Measurements from ENCODE around the gene CD8B2.
"Not testable (repeated sequence)": the region's sequence is repeated elsewhere in the genome, so short reads cannot be mapped to it uniquely, and the experiment has no call there.

Gene CD8B2

DNA sequence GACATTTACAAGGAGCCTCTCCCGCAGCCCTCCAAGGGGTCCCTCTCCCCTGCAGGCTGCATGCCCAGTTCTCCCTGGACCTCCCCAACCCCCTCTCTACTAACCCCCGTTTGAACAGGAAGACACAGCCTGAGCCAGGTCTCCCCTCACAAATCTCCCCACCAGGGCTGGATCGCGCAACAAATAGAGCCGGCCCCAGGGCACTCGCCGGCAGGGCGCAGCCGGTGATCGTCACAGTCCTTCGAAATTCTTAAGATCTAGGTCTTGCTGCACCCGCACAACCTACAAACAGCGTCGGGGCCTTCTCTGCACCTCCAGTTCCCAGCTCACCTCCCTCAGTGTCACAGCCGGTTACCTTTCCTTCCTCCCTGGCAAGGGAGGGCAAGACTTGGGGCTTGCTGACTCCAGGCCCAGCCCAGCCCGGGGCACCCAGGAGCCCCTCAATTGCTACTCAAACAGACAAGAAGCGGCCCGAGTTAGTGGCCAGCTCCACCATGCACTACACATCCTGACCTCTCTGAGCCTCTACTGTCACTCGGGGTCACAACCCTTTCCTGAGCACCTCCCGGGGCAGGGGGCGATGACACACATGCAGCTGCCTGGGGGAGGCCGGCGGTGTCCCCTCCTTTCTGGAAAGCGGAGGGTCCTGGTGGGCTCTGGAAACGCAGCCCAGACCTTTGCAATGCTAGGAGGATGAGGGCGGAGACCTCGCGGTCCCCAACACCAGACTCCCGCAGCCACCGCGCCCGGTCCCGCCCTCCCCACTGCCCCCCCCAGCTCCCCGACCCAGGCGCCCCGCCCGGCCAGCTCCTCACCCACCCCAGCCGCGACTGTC is at the start of gene CD8B2:
CD8B2 (plus strand) TSS at position 814 of the 835 bp plus-strand sequence. CDS start 63 bp downstream, outside the sequence.
- H3K4me3 Mint-ChIP-seq; DNase-seq; ATAC-seq (replicated peaks); H3K27ac Mint-ChIP-seq; H3K4me1 Mint-ChIP-seq; H3K36me3 Mint-ChIP-seq; H3K9me3 Mint-ChIP-seq: not testable (repeated sequence)
- peaks cover 7 to 21% of the 10 kb centered on the region in 2 donors for H3K27me3 Mint-ChIP-seq

DNA sequence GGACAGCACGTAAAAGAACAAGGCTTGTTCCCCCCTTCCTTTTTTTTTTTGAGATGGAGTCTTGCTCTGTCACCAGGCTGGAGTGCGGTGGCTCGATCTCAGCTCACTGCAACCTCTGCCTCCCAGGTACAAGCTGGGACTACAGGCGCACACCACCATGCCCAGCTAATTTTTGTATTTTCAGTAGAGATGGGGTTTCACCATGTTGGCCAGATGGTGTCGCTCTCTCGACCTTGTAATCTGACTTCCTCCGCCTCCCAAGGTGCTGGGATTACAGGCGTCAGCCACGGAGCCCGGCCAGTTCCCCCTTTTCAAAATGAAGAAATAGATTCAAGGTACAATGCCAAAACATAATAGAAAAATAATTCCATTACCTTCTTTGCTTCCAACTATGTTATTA is 25.3 kb upstream of the CD8B2 start:
- H3K4me1 Mint-ChIP-seq, H3K4me3 Mint-ChIP-seq, H3K27me3 Mint-ChIP-seq, H3K9me3 Mint-ChIP-seq, H3K27ac Mint-ChIP-seq, DNase-seq, H3K36me3 Mint-ChIP-seq: not testable (repeated sequence)
- ATAC-seq (replicated peaks) = peak in 1 of 2 donors; percentile 64

DNA sequence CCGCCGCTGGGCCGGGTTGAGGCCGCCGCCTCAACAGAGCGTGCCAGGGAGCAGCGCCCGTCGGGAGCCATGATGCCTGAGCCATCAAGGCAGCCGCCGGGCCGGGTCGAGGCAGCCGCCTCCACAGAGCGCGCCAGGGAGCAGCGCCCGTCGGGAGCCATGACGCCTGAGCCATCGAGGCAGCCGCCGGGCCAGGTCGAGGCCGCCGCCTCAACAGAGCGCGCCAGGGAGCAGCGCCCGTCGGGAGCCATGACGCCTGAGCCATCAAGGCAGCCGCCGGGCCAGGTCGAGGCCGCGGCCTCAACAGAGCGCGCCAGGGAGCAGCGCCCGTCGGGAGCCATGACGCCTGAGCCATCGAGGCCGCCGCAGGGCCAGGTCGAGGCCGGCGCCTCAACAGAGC is 19.6 kb upstream of the CD8B2 start:
- not testable (repeated sequence) for ATAC-seq (replicated peaks); H3K9me3 Mint-ChIP-seq; DNase-seq; H3K36me3 Mint-ChIP-seq; H3K27me3 Mint-ChIP-seq; H3K4me3 Mint-ChIP-seq; H3K4me1 Mint-ChIP-seq; H3K27ac Mint-ChIP-seq

DNA sequence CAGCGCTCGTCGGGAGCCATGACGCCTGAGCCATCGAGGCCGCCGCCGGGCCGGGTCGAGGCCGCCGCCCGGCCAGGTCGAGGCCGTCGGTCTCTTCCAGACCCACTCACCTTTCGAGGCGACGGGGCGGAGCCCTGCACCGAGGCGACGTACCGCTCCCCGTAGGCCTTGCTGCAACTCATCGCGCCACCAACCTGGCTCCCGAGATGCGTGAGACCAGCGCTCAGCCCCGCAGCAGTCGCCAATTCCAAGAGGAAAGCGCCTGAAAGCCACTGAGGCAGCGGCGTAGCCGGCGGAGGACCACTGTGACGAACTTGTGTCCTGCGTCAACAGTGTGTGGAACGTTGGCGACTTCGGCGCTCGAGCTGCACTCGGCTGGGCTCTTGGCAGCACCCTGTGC is 19.1 kb upstream of the CD8B2 start, which contains the start of gene RGPD3:
RGPD3 (minus strand) TSS at position 307 of the 400 bp plus-strand sequence; CDS start at position 182, 125 bp downstream.
- ATAC-seq (replicated peaks); H3K27me3 Mint-ChIP-seq; H3K4me1 Mint-ChIP-seq; DNase-seq; H3K36me3 Mint-ChIP-seq; H3K4me3 Mint-ChIP-seq; H3K9me3 Mint-ChIP-seq; H3K27ac Mint-ChIP-seq: not testable (repeated sequence)

DNA sequence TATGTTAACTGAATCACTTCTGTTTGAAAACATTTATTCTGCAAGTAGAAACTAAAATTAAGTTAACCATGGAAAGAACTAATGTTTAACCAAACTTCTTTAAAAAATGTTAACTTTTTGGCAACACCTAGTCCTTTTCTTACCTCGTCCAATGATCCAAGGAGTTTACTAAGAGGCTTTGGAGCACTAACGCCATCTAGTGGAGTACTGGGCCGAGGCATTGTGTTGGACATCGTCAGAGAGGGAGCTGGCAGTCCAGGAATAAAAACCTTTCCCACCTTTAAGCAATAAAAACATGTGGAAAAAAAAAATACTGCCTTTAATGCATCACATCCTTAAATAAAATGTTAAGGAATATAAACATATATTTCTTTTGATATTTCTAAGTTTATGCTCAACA is 16.5 kb upstream of the CD8B2 start:
- ATAC-seq (replicated peaks) = peak in 1 of 2 donors; percentile 57
- DNase-seq = not testable (repeated sequence)

DNA sequence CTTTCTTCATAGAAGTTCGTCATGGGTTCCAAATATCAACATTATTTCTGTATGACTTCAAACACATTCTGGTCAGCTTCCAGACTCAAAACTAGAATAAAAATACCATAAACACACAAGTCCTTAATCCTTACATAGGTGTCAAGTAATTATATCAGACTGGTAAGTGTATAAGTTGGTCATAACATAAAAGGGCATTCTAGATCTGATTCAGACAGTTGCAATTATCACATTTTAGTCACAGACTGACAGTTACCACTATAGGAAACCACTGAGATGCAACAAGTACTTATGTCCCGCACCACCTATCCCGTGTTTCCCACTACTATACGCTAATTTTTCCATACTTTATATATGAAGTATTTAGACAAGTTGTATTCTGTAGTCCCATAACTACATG is 9.5 kb upstream of the CD8B2 start:
- ATAC-seq (replicated peaks); H3K4me3 Mint-ChIP-seq; DNase-seq; H3K27me3 Mint-ChIP-seq; H3K9me3 Mint-ChIP-seq; H3K36me3 Mint-ChIP-seq; H3K27ac Mint-ChIP-seq; H3K4me1 Mint-ChIP-seq: not testable (repeated sequence)

More for the DNA sequence above, 16.5 kb upstream of the CD8B2 start:
- H3K36me3 Mint-ChIP-seq, H3K4me3 Mint-ChIP-seq, H3K9me3 Mint-ChIP-seq, H3K27ac Mint-ChIP-seq, H3K4me1 Mint-ChIP-seq: not testable (repeated sequence)
- H3K27me3 Mint-ChIP-seq = peaks cover 0 to 11% of the 10 kb centered on the region in 2 donors

DNA sequence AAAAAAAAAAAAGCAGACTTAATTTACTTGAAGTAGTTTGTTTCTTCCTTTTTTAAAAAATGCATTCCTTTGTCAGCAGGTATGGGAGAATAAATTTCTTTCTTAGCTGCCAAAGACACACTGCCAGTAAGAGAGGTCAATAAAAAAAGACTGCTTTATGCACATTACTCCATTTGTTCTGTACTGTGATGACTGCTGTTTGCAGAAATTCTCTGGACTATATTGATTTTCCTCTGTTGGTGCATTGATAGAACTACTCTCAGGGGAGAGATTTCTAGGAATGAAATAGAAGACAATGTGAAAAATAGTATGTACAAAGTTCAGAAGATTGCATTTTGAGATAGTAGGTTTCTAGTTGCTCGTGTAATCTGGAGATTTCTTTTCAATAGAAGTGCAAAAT is 7.6 kb upstream of the CD8B2 start:
- H3K27ac Mint-ChIP-seq; ATAC-seq (replicated peaks); H3K36me3 Mint-ChIP-seq; H3K4me1 Mint-ChIP-seq; H3K4me3 Mint-ChIP-seq; H3K9me3 Mint-ChIP-seq; DNase-seq; H3K27me3 Mint-ChIP-seq: not testable (repeated sequence)

DNA sequence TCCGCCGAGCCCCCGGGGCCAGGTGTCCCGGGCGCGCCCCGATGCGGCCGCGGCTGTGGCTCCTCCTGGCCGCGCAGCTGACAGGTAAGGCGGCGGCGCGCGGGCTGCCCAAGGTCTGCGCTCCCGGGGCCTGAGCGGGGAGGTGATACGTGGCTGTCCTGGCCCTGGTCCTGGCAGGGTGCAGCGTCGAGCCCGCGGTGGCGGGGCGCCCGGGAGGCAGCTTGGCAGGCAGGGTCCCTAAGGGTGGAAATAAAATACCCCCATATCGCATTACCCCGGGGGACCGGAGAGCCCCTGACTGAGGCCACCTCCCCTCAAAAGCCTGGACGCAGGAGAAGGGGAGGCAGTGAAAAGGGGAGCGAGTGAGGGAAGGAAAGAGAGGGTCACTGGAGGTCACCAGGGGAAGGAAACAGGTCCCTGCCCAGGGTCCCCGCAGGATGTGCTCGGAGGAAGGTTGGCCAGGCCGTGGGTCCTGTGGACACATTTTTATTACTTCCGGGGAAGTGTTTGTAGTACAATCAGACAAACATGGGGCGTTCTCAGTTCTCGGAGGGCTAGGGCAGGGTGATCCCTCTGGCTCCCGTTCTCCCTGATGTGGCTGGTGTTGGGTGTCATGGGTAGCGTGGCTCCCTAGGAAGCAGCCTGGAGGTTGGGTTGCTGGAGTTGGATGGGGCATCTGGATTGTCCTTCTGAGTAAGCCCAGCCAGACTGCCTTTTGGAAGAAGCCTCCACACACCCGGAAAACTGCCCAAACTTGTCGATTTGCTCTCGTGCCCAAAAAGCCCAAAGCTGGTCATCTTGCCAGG is 425 bp downstream of the CD8B2 start:
- DNase-seq, H3K27ac Mint-ChIP-seq, H3K4me1 Mint-ChIP-seq, H3K9me3 Mint-ChIP-seq, H3K36me3 Mint-ChIP-seq, H3K4me3 Mint-ChIP-seq: not testable (repeated sequence)
- peak in 1 of 2 donors; percentile 14 for ATAC-seq (replicated peaks)
- H3K27me3 Mint-ChIP-seq = peaks cover 7 to 21% of the 10 kb centered on the region in 2 donors

DNA sequence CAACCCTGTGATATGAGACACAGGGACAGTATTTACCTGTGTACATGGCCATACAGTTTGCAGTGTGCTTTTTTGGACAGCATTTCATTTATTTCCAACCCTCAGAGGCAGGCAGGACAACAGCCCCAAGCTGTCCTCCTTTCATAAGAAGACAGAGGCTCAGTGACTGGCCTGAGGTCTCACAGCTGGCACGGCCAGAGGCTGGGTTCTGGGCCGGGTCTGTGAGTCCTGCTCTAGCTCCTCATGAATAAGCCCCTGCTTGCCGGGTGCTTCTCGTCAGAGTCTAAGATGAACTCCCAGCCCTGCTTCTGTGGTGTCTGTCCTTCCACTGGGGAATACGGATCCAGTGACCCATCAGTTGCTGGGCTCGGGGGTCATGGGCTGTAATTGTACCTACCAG is 2.5 kb downstream of the CD8B2 start:
- not testable (repeated sequence) for H3K27ac Mint-ChIP-seq; H3K4me1 Mint-ChIP-seq; H3K4me3 Mint-ChIP-seq; ATAC-seq (replicated peaks); DNase-seq; H3K36me3 Mint-ChIP-seq; H3K9me3 Mint-ChIP-seq
- H3K27me3 Mint-ChIP-seq = peaks cover 7 to 12% of the 10 kb centered on the region in 2 donors

DNA sequence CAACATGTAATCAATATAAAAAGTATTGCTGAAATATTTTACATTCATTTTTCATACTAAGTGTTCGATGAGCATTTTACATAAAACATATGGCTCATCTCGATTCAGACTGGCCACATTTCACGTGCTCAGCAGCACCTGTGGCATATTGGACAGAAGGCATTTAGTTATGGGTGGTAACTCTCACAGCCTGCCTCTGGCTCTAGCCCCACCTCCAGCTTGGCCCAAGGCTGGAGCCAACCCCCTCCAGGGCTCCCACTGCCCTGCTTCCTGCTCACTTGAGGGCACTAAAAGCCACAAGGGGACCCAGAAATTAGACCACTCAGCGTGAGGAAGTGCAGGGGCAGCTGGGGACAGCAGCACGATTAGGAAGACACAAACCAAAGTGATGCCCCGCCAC is 5.2 kb downstream of the CD8B2 start:
- H3K9me3 Mint-ChIP-seq; ATAC-seq (replicated peaks); H3K4me1 Mint-ChIP-seq; H3K27ac Mint-ChIP-seq; H3K4me3 Mint-ChIP-seq; H3K27me3 Mint-ChIP-seq; DNase-seq; H3K36me3 Mint-ChIP-seq: not testable (repeated sequence)

DNA sequence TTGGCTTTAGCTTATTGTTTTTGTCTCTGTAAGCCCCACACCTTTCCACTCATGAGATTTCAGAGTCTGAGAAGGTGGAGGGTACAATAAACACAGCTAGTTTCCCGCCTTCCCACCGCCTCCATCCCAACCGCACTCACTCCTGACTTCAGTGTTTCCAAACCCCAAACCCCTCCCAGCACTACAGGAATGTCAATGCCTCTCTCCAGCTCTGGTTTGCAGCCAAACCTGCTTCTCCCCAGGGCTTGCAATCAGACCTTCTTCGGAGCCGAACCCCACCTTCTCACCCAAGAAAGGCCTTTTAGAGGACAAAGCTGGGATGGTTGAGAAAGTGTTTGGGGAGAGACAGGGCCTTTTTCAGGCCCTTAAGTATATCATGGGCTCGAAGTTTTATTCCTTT is 5.7 kb downstream of the CD8B2 start:
- H3K27ac Mint-ChIP-seq; H3K9me3 Mint-ChIP-seq; H3K36me3 Mint-ChIP-seq; H3K4me1 Mint-ChIP-seq; ATAC-seq (replicated peaks); H3K4me3 Mint-ChIP-seq; DNase-seq; H3K27me3 Mint-ChIP-seq: not testable (repeated sequence)

DNA sequence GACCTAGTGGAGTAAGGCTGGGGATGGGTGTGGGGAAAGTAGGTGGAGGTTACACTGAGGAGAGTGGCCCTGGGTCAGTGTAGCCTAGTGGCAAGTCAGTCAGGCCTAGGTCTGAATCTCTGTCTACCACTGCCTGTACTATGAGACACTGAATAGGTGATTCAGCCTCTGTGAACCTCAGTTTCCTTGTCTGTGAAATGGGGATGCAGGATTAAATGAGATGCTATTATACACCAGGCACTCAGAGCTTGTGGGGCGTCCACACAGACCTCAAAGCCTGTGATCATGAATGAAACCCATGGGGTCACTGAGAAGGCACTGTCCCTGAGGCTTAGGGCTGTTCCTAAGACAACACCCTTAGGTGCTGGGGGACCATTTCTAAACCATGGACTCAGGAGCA is 11.4 kb downstream of the CD8B2 start:
- not testable (repeated sequence) for ATAC-seq (replicated peaks); H3K4me1 Mint-ChIP-seq; H3K4me3 Mint-ChIP-seq; H3K27ac Mint-ChIP-seq; H3K27me3 Mint-ChIP-seq; DNase-seq; H3K36me3 Mint-ChIP-seq; H3K9me3 Mint-ChIP-seq

DNA sequence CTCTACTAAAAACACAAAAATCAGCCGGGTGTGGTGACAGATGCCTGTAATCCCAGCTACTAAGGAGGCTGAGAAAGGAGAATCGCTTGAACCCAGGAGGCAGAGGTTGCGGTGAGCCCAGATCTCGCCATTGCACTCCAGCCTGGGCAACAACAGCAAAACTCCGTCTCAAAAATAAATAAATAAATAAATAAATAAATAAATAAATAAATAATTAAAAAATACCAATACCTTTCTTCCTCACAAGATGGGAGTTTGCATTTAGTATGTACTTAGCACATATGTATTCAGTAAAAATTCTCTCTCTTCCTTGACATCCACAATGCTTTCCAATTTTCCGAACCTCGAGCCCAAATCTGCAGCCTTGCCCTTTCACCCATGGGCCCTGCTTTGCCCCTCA is 13.2 kb downstream of the CD8B2 start:
- ATAC-seq (replicated peaks); H3K27me3 Mint-ChIP-seq: not testable (repeated sequence)

DNA sequence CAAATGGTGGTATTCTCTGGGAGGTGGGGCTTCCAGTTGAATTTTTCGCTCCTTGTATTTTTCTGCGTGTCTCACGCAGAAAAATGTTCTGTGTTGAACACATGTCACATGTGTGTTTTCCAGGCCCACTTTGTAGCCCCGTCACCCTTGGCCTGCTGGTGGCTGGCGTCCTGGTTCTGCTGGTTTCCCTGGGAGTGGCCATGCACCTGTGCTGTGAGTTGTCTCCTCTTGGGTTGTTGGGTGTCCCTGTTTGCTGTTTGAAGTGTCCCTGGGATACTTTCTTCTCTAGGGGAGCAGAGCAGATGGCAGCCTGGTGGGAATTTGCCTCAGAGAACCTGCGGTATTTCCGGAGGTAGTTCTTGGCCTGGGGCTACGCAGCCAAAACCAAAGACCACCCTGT is 15.2 kb downstream of the CD8B2 start:
- H3K27me3 Mint-ChIP-seq; H3K4me3 Mint-ChIP-seq; DNase-seq; H3K27ac Mint-ChIP-seq; H3K36me3 Mint-ChIP-seq; H3K4me1 Mint-ChIP-seq; ATAC-seq (replicated peaks); H3K9me3 Mint-ChIP-seq: not testable (repeated sequence)

More for the DNA sequence above, 13.2 kb downstream of the CD8B2 start:
- not testable (repeated sequence) for DNase-seq, H3K27ac Mint-ChIP-seq, H3K36me3 Mint-ChIP-seq, H3K9me3 Mint-ChIP-seq, H3K4me1 Mint-ChIP-seq, H3K4me3 Mint-ChIP-seq

DNA sequence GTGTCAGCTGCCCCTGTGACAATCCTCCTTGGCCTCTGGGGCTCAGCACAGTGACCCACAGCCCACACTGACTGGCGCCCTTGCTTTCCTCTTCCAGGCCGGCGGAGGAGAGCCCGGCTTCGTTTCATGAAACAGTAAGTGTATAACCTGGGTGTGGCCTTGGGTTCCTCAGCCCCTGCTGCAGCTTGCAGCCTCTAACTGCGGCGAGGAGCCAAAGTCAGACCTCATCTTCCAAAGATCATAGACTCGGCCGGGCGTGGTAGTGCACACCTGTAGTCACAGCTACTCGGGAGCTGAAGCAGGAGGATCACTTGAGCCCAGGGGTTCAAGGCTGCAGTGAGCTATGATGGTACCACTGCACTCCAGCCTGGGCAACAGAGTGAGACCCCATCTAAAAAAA is 17.0 kb downstream of the CD8B2 start:
- DNase-seq; H3K27ac Mint-ChIP-seq; H3K27me3 Mint-ChIP-seq; H3K4me3 Mint-ChIP-seq; ATAC-seq (replicated peaks); H3K9me3 Mint-ChIP-seq; H3K36me3 Mint-ChIP-seq; H3K4me1 Mint-ChIP-seq: not testable (repeated sequence)
